HG03060 (cell line): ENCODE measurements around the gene RBMS3.
A peak's percentile ranks its signal among the peaks of the same experiment; 100 is the strongest.
"Not testable (repeated sequence)": the region's sequence is repeated elsewhere in the genome, so short reads cannot be mapped to it uniquely, and the experiment has no call there.

Experiments
- ATAC-seq: cut with Tn5 transposase; IDR thresholded peaks from one replicate; pipeline ENCODE4 v1.9.1; 2021; ENCODE audit warnings: low read depth, moderate number of reproducible peaks; ENCODE audit not compliant: unreplicated experiment

RBMS3 gene

DNA sequence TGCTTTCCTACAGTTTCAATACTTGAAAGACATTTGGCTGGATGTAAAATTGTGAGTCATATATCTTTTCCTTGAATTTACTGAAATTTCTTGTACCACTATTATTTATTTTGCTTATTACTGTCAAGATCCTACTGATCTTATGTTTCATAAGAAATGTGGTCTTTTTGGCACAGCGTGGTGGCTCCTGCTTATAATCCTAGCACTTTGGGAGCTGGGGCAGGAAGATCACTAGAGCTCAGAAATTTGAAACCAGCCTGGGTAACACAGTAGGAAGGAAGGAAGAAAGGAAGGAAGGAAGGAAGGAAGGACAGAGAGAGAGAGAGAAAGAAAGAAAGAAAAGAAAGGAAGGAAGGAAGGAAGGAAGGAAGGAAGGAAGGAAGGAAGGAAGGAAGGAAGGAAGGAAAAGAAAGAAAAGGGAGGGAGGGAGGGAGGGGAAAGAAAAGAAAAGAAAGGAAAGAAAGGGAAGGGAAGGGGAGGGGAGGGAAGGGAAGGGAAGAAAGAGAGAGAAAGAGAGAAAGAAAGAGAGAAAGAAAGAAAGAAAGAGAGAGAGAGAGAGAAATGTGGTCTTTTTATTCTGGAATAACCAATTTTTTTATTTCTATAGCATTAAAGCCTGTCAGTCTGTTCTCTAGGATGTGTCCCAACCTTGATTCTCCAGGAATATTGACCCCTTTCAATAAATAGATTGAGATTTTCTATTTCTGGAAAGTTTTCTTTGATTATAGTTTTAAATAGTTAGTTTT lies 753.5 kb downstream of the RBMS3 start:
- ATAC-seq: no peak

- no peak for ATAC-seq
Observed at GRCh38 chr3:30035935-30036567, 755.2 kb downstream of the RBMS3 start.

GRCh38 chr3:30040126-30040525 lies 759.3 kb downstream of the RBMS3 start:
- ATAC-seq: no peak

GRCh38 chr3:30041481-30041880 lies 760.6 kb downstream of the RBMS3 start:
- not testable (repeated sequence) for ATAC-seq

- ATAC-seq: peak; percentile 65
Observed at GRCh38 chr3:30042274-30042859, 761.5 kb downstream of the RBMS3 start.

GRCh38 chr3:30042916-30043555 lies 762.2 kb downstream of the RBMS3 start:
- ATAC-seq: no peak

- no peak for ATAC-seq
Observed at GRCh38 chr3:30044515-30044914, 763.6 kb downstream of the RBMS3 start.

- no peak for ATAC-seq
Observed at GRCh38 chr3:30048431-30048830, 767.6 kb downstream of the RBMS3 start.

DNA sequence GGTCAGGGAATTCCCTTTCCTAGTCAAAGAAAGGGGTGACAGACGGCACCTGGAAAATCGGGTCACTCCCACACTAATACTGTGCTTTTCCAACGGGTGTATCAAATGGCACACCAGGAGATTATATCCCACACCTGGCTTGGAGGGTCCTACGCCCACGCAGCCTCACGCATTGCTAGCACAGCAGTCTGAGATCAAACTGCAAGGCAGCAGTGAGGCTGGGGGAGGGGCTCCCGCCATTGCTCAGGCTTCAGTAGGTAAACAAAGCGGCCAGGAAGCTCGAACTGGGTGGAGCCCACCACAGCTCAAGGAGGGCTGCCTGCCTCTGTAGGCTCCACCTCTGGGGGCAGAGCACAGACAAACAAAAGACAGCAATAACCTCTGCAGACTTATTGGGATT lies 769.2 kb downstream of the RBMS3 start:
- not testable (repeated sequence) for ATAC-seq

DNA sequence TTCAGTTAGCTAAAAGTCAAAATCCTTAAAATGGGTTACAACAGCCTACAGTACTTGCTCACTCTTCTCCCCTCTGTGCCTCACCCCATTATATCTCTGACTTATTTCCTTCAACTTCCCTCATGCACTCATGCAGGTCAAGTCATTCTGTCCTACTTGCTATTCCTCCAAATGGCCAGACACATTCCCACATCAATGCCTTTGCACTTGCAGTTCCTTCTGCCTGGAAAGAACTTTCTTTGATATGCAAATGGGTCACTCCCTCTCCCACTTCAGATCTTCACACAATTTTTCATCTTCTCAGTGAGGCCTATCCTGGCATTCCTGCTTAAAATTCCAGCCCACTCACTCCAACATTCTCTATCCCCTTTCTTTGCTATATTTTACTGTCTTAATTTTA lies 778.4 kb downstream of the RBMS3 start:
- ATAC-seq: no peak
